RWPE2 (cell line): ENCODE results near the gene LETM1.

Experiments used
- ATAC-seq: fragments of 200-7000 bp; cut with Tn5 transposase; 3 replicates; pipeline ENCODE4 v1.9.1; 2021; ENCODE audit warnings: low read depth
- DNase-seq: peaks from one replicate; pipeline ENCODE4 v3.0.0-alpha.2; 2020; ENCODE audit warnings: low spot score
- H3K27ac ChIP-seq: fragments of 450-650 bp; 2 replicates; pipeline ENCODE4 v1.5.1; 2017; ENCODE audit warnings: mild to moderate bottlenecking; ENCODE audit not compliant: poor library complexity, severe bottlenecking
- H3K27me3 ChIP-seq: fragments of 250-450 bp; sonication (Bioruptor Pico); 2 replicates; pipeline ENCODE4 v1.5.1; 2021; ENCODE audit warnings: mild to moderate bottlenecking, moderate library complexity; ENCODE audit not compliant: insufficient read depth, poor library complexity, severe bottlenecking
- H3K36me3 ChIP-seq: fragments of 250-450 bp; sonication (Bioruptor Pico); 2 replicates; pipeline ENCODE4 v1.5.1; 2020; ENCODE audit warnings: low read depth, mild to moderate bottlenecking, moderate library complexity
- H3K4me1 ChIP-seq: fragments of 250-450 bp; sonication (Bioruptor Pico); 2 replicates; pipeline ENCODE4 v1.5.1; 2021; ENCODE audit warnings: mild to moderate bottlenecking, moderate library complexity; ENCODE audit not compliant: insufficient read depth, poor library complexity, severe bottlenecking
- H3K4me3 ChIP-seq: fragments of 250-450 bp; sonication (Bioruptor Pico); 2 replicates; pipeline ENCODE4 v1.5.1; 2021; ENCODE audit warnings: mild to moderate bottlenecking, moderate library complexity; ENCODE audit not compliant: severe bottlenecking
- H3K9me3 ChIP-seq: fragments of 250-450 bp; sonication (Bioruptor Pico); 2 replicates; pipeline ENCODE4 v1.5.1; 2021; ENCODE audit warnings: mild to moderate bottlenecking, moderate library complexity; ENCODE audit not compliant: severe bottlenecking
- TF ChIP-seq, protein P1 (sequence below): fragments of 450-650 bp; IDR thresholded peaks from one replicate; pipeline ENCODE4 v1.5.1; 2017; ENCODE audit warnings: mild to moderate bottlenecking, moderate library complexity; ENCODE audit not compliant: poor library complexity, severe bottlenecking

The LETM1 gene

DNA sequence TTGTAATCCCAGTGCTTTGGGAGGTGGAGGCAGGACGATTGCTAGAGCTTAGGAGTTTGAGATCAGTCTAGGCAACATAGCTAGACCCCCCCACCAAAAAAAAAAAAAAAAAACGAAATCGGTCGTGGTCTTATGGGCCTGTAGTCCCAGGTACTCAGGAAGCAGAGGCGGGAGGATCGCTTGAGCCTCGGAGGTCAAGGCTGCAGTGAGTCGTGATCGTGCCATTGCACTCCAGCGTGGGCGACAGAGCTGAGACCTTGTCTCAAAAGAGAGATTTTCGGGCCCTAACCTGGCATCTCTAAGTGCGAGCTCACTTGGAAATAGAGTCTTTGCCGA is 7.0 kb upstream of the LETM1 start:
- DNase-seq = no peak
- H3K36me3 ChIP-seq = no peaks in the 10 kb centered on the region
- no peak for ATAC-seq
- no peak overlapping the region for H3K4me3 ChIP-seq
- no peaks in the 10 kb centered on the region for H3K4me1 ChIP-seq
- TF ChIP-seq, protein P1, sequence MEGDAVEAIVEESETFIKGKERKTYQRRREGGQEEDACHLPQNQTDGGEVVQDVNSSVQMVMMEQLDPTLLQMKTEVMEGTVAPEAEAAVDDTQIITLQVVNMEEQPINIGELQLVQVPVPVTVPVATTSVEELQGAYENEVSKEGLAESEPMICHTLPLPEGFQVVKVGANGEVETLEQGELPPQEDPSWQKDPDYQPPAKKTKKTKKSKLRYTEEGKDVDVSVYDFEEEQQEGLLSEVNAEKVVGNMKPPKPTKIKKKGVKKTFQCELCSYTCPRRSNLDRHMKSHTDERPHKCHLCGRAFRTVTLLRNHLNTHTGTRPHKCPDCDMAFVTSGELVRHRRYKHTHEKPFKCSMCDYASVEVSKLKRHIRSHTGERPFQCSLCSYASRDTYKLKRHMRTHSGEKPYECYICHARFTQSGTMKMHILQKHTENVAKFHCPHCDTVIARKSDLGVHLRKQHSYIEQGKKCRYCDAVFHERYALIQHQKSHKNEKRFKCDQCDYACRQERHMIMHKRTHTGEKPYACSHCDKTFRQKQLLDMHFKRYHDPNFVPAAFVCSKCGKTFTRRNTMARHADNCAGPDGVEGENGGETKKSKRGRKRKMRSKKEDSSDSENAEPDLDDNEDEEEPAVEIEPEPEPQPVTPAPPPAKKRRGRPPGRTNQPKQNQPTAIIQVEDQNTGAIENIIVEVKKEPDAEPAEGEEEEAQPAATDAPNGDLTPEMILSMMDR = no peak
- H3K9me3 ChIP-seq = no peaks in the 10 kb centered on the region
- no peak overlapping the region for H3K27ac ChIP-seq
- H3K27me3 ChIP-seq = no peaks in the 10 kb centered on the region

DNA sequence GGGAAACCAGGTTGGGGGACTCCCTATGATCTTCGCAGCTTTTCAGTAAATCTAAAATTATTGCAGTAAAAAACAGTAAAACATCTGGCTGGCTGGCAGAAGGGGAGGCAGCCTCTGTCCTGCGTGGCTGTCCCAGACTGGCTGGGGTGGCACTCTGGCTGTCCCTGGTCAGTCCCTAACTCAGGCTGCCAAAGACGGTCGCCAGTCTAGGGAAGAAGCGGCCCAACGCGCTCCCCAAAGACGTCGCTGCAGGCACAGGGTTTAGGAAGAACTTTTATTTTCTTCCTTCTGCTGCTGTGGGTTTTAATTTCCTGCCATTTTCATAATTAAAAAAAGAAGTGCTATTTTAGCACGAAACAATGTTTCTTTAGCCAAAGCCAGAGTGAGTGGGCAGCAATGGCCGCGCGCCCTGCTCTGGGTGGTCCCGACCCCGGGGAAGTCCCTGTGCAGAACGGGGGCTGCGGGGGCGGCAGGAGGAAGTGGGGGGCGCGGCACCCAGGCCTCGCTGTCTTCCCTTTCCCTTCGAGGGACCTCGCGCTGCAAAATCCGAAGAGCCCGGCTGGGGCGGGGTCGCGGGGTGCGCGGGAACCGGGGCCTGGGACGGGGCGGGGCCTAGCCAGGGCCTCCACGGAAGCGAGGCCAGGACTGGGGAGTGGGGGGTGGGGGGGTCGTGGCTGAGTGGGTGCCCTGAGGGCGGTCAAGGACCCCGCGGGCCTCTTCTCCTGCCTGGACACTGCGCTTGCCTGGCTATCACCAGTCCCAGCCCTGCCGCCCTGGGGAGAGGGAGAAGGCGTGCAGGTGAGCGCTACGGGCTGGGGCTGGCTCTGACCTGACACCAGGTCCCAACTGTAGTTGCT is 6.3 kb upstream of the LETM1 start:
- TF ChIP-seq, protein P1 = no peak
- H3K27me3 ChIP-seq = no peaks in the 10 kb centered on the region
- DNase-seq = no peak

DNA sequence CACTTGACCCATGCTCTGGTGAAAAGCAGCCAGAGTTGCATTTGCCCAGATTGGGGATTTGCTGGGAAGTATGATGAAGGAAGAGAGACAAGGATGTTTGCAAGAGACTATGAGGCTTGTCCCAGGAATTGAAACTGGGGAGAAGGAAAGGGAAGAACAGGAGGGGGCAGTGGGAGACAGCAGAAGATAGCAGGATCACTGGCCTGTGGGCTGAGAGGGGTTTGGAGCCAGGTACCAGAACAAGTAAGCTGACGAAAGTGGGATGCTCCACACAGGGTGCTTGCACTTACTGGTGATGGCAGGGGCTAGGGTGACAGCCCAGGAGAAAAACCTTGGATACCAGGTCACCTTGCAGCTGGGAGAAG is 3.4 kb upstream of the LETM1 start:
- H3K4me1 ChIP-seq = no peaks in the 10 kb centered on the region
- no peak for ATAC-seq
- no peak for DNase-seq
- no peaks in the 10 kb centered on the region for H3K9me3 ChIP-seq
- TF ChIP-seq, protein P1 = no peak
- H3K36me3 ChIP-seq = no peaks in the 10 kb centered on the region
- no peak overlapping the region for H3K27ac ChIP-seq
- H3K4me3 ChIP-seq = no peak overlapping the region
- no peaks in the 10 kb centered on the region for H3K27me3 ChIP-seq

More for the DNA sequence above, 6.3 kb upstream of the LETM1 start:
- no peaks in the 10 kb centered on the region for H3K9me3 ChIP-seq
- no peak overlapping the region for H3K4me3 ChIP-seq
- ATAC-seq = no peak
- H3K36me3 ChIP-seq = no peaks in the 10 kb centered on the region
- H3K4me1 ChIP-seq = no peaks in the 10 kb centered on the region
- no peak overlapping the region for H3K27ac ChIP-seq

DNA sequence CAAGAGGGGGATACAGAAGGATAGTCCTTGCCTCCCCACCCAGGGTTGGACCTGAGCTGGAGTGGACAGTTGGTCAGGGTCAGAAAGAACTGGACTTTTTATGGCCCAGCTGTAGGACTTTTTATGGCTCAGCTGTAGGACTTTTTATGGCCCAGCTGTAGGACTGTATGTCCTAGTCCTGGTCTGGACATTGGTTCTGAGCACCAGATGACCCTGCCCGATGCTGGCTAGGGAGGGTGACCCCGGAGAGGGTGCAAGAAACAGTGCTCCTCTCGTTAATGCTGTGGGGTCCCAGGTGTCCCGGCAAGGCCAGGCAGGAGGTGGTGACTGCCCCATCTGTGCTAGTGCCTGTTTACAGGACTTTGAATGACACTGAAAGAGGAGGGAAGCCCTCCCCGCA is 2.0 kb upstream of the LETM1 start:
- Histone ChIP-seq H3K4me1 (peaks cover 2% of the 10 kb centered on the region), H3K27me3 (no peaks in the 10 kb centered on the region), H3K9me3 (no peaks in the 10 kb centered on the region), H3K27ac (no peak overlapping the region), H3K4me3 (no peak overlapping the region), H3K36me3 (peaks cover 11% of the 10 kb centered on the region)
- TF ChIP-seq, protein P1 = no peak
- ATAC-seq (no peak), DNase-seq (no peak)

DNA sequence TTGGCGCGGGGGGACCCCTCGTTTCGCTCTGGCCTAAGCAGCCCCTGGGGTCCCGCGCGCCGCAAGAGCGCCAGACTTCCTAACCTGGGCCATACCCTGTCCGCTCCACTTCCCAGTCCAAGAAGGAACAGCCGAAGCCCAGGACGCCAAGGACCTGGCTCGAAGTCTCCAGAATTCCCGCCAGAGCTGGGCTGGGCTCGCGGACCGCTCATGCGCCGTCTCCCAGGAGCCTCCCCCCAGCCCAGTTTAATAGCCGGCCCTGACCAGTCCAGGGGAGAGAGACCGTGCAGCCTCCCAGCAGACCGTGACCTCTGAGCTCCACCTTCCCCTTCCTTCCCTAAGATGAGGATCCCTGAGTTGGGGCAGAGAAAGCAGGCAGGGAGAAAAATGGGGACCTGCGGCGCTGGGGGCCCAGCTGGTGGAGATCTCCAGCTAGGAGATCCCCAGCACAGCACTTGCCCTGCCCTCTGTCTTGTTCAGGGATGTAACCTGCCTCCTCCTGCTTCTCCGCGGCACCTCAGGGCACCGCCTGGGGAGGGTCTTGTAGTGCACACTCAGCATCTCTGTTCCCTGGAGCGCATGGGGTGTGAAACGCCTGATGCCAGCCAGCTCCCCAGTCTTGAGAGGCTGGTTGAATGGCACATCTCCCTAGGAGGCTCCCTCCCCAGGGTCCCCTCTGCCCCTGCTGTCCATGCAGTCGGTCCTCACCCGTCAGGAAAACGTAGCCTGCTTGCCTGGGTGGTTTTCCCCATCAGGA is 1.2 kb upstream of the LETM1 start:
- Histone ChIP-seq H3K27ac (peak overlapping the region; percentile 50), H3K4me1 (peaks cover 2% of the 10 kb centered on the region), H3K9me3 (no peaks in the 10 kb centered on the region), H3K27me3 (no peaks in the 10 kb centered on the region), H3K4me3 (peak overlapping the region; percentile 73), H3K36me3 (peaks cover 11% of the 10 kb centered on the region)
- ATAC-seq (peak; percentile 4; the same call in 1 of the 3 replicates), DNase-seq (no peak)
- TF ChIP-seq, protein P1 = no peak
